Glutamatergic neuron (in vitro differentiated cells): Measurements from ENCODE around the gene KIF12. TPM values are rescaled to one million over a fixed set of nuclear protein-coding genes. Genes with fewer than 3 reads are reported as not detected.

Experiments used
- DNase-seq: peaks from one replicate; pipeline ENCODE4 v3.0.0; 2022
- H3K27ac Mint-ChIP-seq: one replicate; pipeline ENCODE4 v1.8.0; 2020; ENCODE audit warnings: mild to moderate bottlenecking, mixed read lengths, inconsistent platforms; ENCODE audit not compliant: unreplicated experiment
- H3K27me3 Mint-ChIP-seq: one replicate; pipeline ENCODE4 v1.8.0; 2020; ENCODE audit warnings: mild to moderate bottlenecking, moderate library complexity, mixed read lengths, inconsistent platforms; ENCODE audit not compliant: unreplicated experiment
- H3K36me3 Mint-ChIP-seq: one replicate; pipeline ENCODE4 v1.8.0; 2020; ENCODE audit warnings: mild to moderate bottlenecking, mixed read lengths, inconsistent platforms; ENCODE audit not compliant: unreplicated experiment
- H3K4me1 Mint-ChIP-seq: one replicate; pipeline ENCODE4 v1.8.0; 2020; ENCODE audit warnings: mild to moderate bottlenecking, low read depth, mixed read lengths, inconsistent platforms; ENCODE audit not compliant: unreplicated experiment
- H3K4me3 Mint-ChIP-seq: one replicate; pipeline ENCODE4 v1.8.0; 2020; ENCODE audit warnings: mild to moderate bottlenecking, mixed read lengths, inconsistent platforms; ENCODE audit not compliant: unreplicated experiment
- H3K9me3 Mint-ChIP-seq: one replicate; pipeline ENCODE4 v1.8.0; 2020; ENCODE audit warnings: mild to moderate bottlenecking, moderate library complexity, mixed read lengths, inconsistent platforms; ENCODE audit not compliant: unreplicated experiment
- CTCF ChIP-seq: fragments of 200-600 bp; sonication (generic); IDR thresholded peaks from one replicate; pipeline ENCODE4 v1.5.0; 2021; ENCODE audit not compliant: partially characterized antibody, unreplicated experiment
- total RNA-seq: library from RNA; stranded (reverse); fragmentation: NEBNext Ultra II Directional; extraction: Animal tissue kit (Norgen Biotek cat#: 25700); gene quantifications from one replicate; pipeline ENCODE4 v1.2.1, GENCODE V29; 2021; ENCODE audit not compliant: unreplicated experiment

KIF12 gene
- total RNA-seq, 1 donor from 2014 or later, result 0.93 TPM

- peaks cover 15% of the 10 kb centered on the region for H3K4me1 Mint-ChIP-seq
- H3K4me3 Mint-ChIP-seq, result no peak overlapping the region
- TF ChIP-seq CTCF, result no peak
- no peak for DNase-seq
- peaks cover 5% of the 10 kb centered on the region for H3K27me3 Mint-ChIP-seq
- H3K27ac Mint-ChIP-seq, result no peak overlapping the region
- peaks cover 4% of the 10 kb centered on the region for H3K9me3 Mint-ChIP-seq
- peaks cover 9% of the 10 kb centered on the region for H3K36me3 Mint-ChIP-seq
Measured at GRCh38 chr9:114055061-114055460, 44.0 kb downstream of the KIF12 start.

GRCh38 chr9:114054191-114054690, 44.9 kb downstream of the KIF12 start:
- peaks cover 7% of the 10 kb centered on the region for H3K9me3 Mint-ChIP-seq
- H3K27ac Mint-ChIP-seq, result no peak overlapping the region
- peaks cover 13% of the 10 kb centered on the region for H3K36me3 Mint-ChIP-seq
- H3K4me3 Mint-ChIP-seq, result no peak overlapping the region
- no peak for DNase-seq
- peaks cover 9% of the 10 kb centered on the region for H3K4me1 Mint-ChIP-seq
- H3K27me3 Mint-ChIP-seq, result peaks cover 5% of the 10 kb centered on the region
- no peak for TF ChIP-seq CTCF

GRCh38 chr9:114053246-114054005, 45.7 kb downstream of the KIF12 start:
- DNase-seq, result no peak
- peaks cover 5% of the 10 kb centered on the region for H3K4me1 Mint-ChIP-seq
- H3K4me3 Mint-ChIP-seq, result no peak overlapping the region
- peaks cover 6% of the 10 kb centered on the region for H3K27me3 Mint-ChIP-seq
- no peak for TF ChIP-seq CTCF
- H3K27ac Mint-ChIP-seq, result no peak overlapping the region
- H3K9me3 Mint-ChIP-seq, result peaks cover 7% of the 10 kb centered on the region
- peaks cover 13% of the 10 kb centered on the region for H3K36me3 Mint-ChIP-seq

- Mint-ChIP-seq H3K4me1 (peaks cover 5% of the 10 kb centered on the region), H3K4me3 (no peak overlapping the region), H3K27me3 (peaks cover 9% of the 10 kb centered on the region), H3K9me3 (peaks cover 5% of the 10 kb centered on the region), H3K36me3 (peaks cover 10% of the 10 kb centered on the region), H3K27ac (no peak overlapping the region)
- TF ChIP-seq CTCF, result no peak
- no peak for DNase-seq
Measured at GRCh38 chr9:114051706-114052105, 47.4 kb downstream of the KIF12 start.

- TF ChIP-seq CTCF, result no peak
- Mint-ChIP-seq H3K36me3 (peaks cover 10% of the 10 kb centered on the region), H3K4me1 (peaks cover 5% of the 10 kb centered on the region), H3K9me3 (peaks cover 5% of the 10 kb centered on the region), H3K4me3 (no peak overlapping the region), H3K27ac (no peak overlapping the region), H3K27me3 (peaks cover 7% of the 10 kb centered on the region)
- no peak for DNase-seq
Measured at GRCh38 chr9:114051281-114051680, 47.8 kb downstream of the KIF12 start.
